Kidney capillary endothelial cell (primary cell): ENCODE results near the gene ZFAND3.

Experiments used
- DNase-seq: peaks from one replicate; pipeline ENCODE4 v3.0.0-alpha.2; 2018; ENCODE audit warnings: low spot score

Gene ZFAND3

GRCh38 chr6:38154731-38155130, 335.2 kb downstream of the ZFAND3 start:
- no peak for DNase-seq

GRCh38 chr6:38155144-38155543, 335.6 kb downstream of the ZFAND3 start:
- DNase-seq = peak; percentile 88

GRCh38 chr6:38155621-38156204, 336.2 kb downstream of the ZFAND3 start:
- DNase-seq = peak; percentile 47

- DNase-seq = no peak
Observed at GRCh38 chr6:38156818-38157565, 337.5 kb downstream of the ZFAND3 start.

GRCh38 chr6:38157905-38158304, 338.4 kb downstream of the ZFAND3 start:
- DNase-seq = no peak

- no peak for DNase-seq
Observed at GRCh38 chr6:38158762-38159350, 339.3 kb downstream of the ZFAND3 start.

GRCh38 chr6:38159596-38159995, 340.1 kb downstream of the ZFAND3 start:
- no peak for DNase-seq

- DNase-seq = no peak
Observed at GRCh38 chr6:38160831-38161230, 341.3 kb downstream of the ZFAND3 start.

GRCh38 chr6:38161331-38161730, 341.8 kb downstream of the ZFAND3 start:
- DNase-seq = no peak

GRCh38 chr6:38161754-38162492, 342.4 kb downstream of the ZFAND3 start:
- no peak for DNase-seq

GRCh38 chr6:38162493-38163185, 343.1 kb downstream of the ZFAND3 start:
- no peak for DNase-seq

GRCh38 chr6:38163186-38164130, 343.9 kb downstream of the ZFAND3 start:
- DNase-seq = no peak

GRCh38 chr6:38164131-38164481, 344.6 kb downstream of the ZFAND3 start:
- DNase-seq = no peak

GRCh38 chr6:38164671-38165108, 345.2 kb downstream of the ZFAND3 start:
- no peak for DNase-seq

- DNase-seq = no peak
Observed at GRCh38 chr6:38166411-38167240, 347.1 kb downstream of the ZFAND3 start.

GRCh38 chr6:38167598-38167997, 348.1 kb downstream of the ZFAND3 start:
- DNase-seq = no peak

GRCh38 chr6:38168126-38168525, 348.6 kb downstream of the ZFAND3 start:
- no peak for DNase-seq

- DNase-seq = no peak
Observed at GRCh38 chr6:38168699-38169098, 349.2 kb downstream of the ZFAND3 start.

GRCh38 chr6:38169221-38169976, 349.9 kb downstream of the ZFAND3 start:
- DNase-seq = no peak
